Choroid plexus epithelial cell (primary cell): Measurements from ENCODE around the gene RPL15.
A peak's percentile ranks its signal among the peaks of the same experiment; 100 is the strongest.

Experiments
- DNase-seq: peaks from one replicate; pipeline ENCODE4 v3.0.0-alpha.2; 2010; ENCODE audit warnings: low read depth
- H3K4me3 ChIP-seq: 2 replicates; pipeline ENCODE4 v1.5.1; 2011; ENCODE audit warnings: low read depth, mild to moderate bottlenecking, control low read depth, low read length, moderate library complexity
- CTCF ChIP-seq: conservative IDR thresholded peaks from 2 replicates; pipeline ENCODE4 v1.5.1; 2011; ENCODE audit warnings: low read depth, mild to moderate bottlenecking, control low read depth, inconsistent platforms, low read length, moderate library complexity

RPL15 gene

GRCh38 chr3:23944007-23944783 lies 27.3 kb downstream of the RPL15 start:
- no peak for TF ChIP-seq CTCF
- DNase-seq = no peak
- peak overlapping the region; percentile 83 for H3K4me3 ChIP-seq

- peak within 1 kb of the TSS; percentile 83 for H3K4me3 ChIP-seq
- DNase-seq = peak; percentile 83
- TF ChIP-seq CTCF = no peak
Observed at GRCh38 chr3:23944861-23945662, 28.1 kb downstream of the RPL15 start, which contains the start of gene NR1D2. NR1D2 (plus strand) TSS chr3:23945286; CDS start chr3:23945579, 293 bp downstream.

GRCh38 chr3:23945663-23945912 lies 28.7 kb downstream of the RPL15 start:
- TF ChIP-seq CTCF = no peak
- H3K4me3 ChIP-seq = peak overlapping the region; percentile 83
- DNase-seq = no peak

GRCh38 chr3:23945913-23946687 lies 29.2 kb downstream of the RPL15 start:
- DNase-seq = peak; percentile 97
- H3K4me3 ChIP-seq = peak overlapping the region; percentile 83
- no peak for TF ChIP-seq CTCF

- H3K4me3 ChIP-seq = no peak overlapping the region
- TF ChIP-seq CTCF = no peak
- peak; percentile 44 for DNase-seq
Observed at GRCh38 chr3:23948761-23949160, 31.8 kb downstream of the RPL15 start.

GRCh38 chr3:23949784-23950183 lies 32.9 kb downstream of the RPL15 start:
- no peak for DNase-seq

More at GRCh38 chr3:23949784-23950183, 32.9 kb downstream of the RPL15 start:
- no peak overlapping the region for H3K4me3 ChIP-seq
- no peak for TF ChIP-seq CTCF
